Prostate gland (tissue), 2 donors: ENCODE data around the gene TMEM184C.

Source experiments
- POLR2A ChIP-seq: fragments of 450-650 bp; IDR thresholded peaks from one replicate; pipeline ENCODE4 v1.6.1; 2016; ENCODE audit warnings: antibody characterized with exemption, mild to moderate bottlenecking
- TF ChIP-seq, protein P1 (sequence below), 4 experiments: fragments of 200-600 bp in 2 of 4; fragments of 450-650 bp in 2 of 4; sonication (generic) in 2 of 4; IDR thresholded peaks; 1 replicate in 3 of 4; 2 replicates in 1 of 4; pipeline ENCODE4 v1.5.1; 2016 to 2019; ENCODE audit warnings: antibody characterized with exemption in 4 of 4, mild to moderate bottlenecking in 2 of 4, moderate library complexity in 2 of 4

DNA sequence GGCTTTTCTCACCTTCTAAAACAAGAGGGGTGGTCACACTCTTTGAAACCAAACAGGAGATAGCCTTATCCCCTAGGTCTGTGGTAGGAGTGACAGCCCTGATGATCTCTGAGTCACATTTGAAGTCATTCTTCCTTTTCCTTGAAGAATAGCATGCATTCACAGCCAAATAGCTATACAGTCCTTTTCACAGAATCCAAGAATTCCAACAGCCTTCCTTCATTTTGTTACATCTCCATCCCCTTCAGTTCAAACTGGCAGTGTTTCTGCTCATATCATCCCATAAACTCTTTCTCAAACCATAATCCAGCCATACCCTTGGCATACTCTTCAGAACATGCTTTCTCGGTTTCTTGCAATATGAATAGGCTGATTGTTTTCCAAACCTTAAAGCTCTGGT, 33.3 kb upstream of the TMEM184C start:
- TF ChIP-seq, protein P1, sequence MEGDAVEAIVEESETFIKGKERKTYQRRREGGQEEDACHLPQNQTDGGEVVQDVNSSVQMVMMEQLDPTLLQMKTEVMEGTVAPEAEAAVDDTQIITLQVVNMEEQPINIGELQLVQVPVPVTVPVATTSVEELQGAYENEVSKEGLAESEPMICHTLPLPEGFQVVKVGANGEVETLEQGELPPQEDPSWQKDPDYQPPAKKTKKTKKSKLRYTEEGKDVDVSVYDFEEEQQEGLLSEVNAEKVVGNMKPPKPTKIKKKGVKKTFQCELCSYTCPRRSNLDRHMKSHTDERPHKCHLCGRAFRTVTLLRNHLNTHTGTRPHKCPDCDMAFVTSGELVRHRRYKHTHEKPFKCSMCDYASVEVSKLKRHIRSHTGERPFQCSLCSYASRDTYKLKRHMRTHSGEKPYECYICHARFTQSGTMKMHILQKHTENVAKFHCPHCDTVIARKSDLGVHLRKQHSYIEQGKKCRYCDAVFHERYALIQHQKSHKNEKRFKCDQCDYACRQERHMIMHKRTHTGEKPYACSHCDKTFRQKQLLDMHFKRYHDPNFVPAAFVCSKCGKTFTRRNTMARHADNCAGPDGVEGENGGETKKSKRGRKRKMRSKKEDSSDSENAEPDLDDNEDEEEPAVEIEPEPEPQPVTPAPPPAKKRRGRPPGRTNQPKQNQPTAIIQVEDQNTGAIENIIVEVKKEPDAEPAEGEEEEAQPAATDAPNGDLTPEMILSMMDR (IDR thresholded peaks at IDR 0.05) = no peak
- no peak for TF ChIP-seq POLR2A
